Erythroblast (primary cell): ENCODE measurements around the gene MYH7.
"Not testable (repeated sequence)": the region's sequence is repeated elsewhere in the genome, so short reads cannot be mapped to it uniquely, and the experiment has no call there.

ENCODE experiments used
- GATA1 ChIP-seq: IDR thresholded peaks from 2 replicates; pipeline ENCODE4 v1.6.1; 2011; ENCODE audit warnings: low read depth, mild to moderate bottlenecking, control low read depth, low read length, moderate library complexity
- POLR2A ChIP-seq: IDR thresholded peaks from 2 replicates; pipeline ENCODE4 v1.6.1; 2011; ENCODE audit warnings: mild to moderate bottlenecking, low read length

GRCh38 chr14:23386266-23386657 is 49.2 kb downstream of the MYH7 start:
- not testable (repeated sequence) for TF ChIP-seq POLR2A, GATA1
